ENCODE results near the gene SLC12A4. TPM values are rescaled to one million over a fixed set of nuclear protein-coding genes. Genes with fewer than 3 reads are reported as not detected.

SLC12A4 gene
- total RNA-seq, 2 experiments from 2014 or later, result 47.7 to 51.2 TPM

- Mint-ChIP-seq H3K4me1 (no peaks in the 10 kb centered on the region), H3K27me3 (no peaks in the 10 kb centered on the region), H3K9me3 (ENCODE audit: low read depth) (no peaks in the 10 kb centered on the region), H3K36me3 (no peaks in the 10 kb centered on the region), H3K27ac (no peak overlapping the region), H3K4me3 (no peak overlapping the region)
- ATAC-seq (no peak), DNase-seq (no peak)
- CTCF ChIA-PET, result interaction anchor here (1.6 to 1.7 kb wide), 2 partner anchors 18 to 85 kb away, joined by 4 to 6 read pairs; no protein-coding TSS in a partner anchor
These were observed 66.7 kb downstream of the SLC12A4 start for GRCh38 chr16:67901734-67902133.

GRCh38 chr16:67897231-67897630, 71.2 kb downstream of the SLC12A4 start:
- Mint-ChIP-seq H3K36me3 (peaks cover 2% of the 10 kb centered on the region), H3K27ac (no peak overlapping the region), H3K9me3 (ENCODE audit: low read depth) (no peaks in the 10 kb centered on the region), H3K4me1 (peaks cover 22% of the 10 kb centered on the region), H3K27me3 (no peaks in the 10 kb centered on the region), H3K4me3 (no peak overlapping the region)
- CTCF ChIA-PET, result interaction anchor here (1.2 to 2.1 kb wide), 4 partner anchors 13 to 144 kb away, joined by 3 to 7 read pairs (median 5); partner anchors contain the start of gene NRN1L
- no peak for DNase-seq
- no peak for ATAC-seq

- ATAC-seq (no peak), DNase-seq (peak; percentile 54)
- peak overlapping the region; percentile 95 for H3K4me3 Mint-ChIP-seq
- H3K4me1 Mint-ChIP-seq, result peaks cover 22% of the 10 kb centered on the region
- CTCF ChIA-PET, result interaction anchor here (0.8 to 3.5 kb wide), 6 partner anchors 10 to 77 kb away, joined by 3 to 18 read pairs (median 4); no protein-coding TSS in a partner anchor
- H3K36me3 Mint-ChIP-seq, result peaks cover 2% of the 10 kb centered on the region
- no peaks in the 10 kb centered on the region for H3K27me3 Mint-ChIP-seq
- H3K9me3 Mint-ChIP-seq (ENCODE audit: low read depth), result no peaks in the 10 kb centered on the region
- H3K27ac Mint-ChIP-seq, result peak overlapping the region; percentile 94
These were observed 74.6 kb downstream of the SLC12A4 start for GRCh38 chr16:67893743-67894399.

Other genes with a start within 250 kb of the SLC12A4 start
- 10 to 100 TPM; 15.1 to 15.8 TPM for gene GFOD2, start 249.3 kb downstream of the SLC12A4 start, total RNA-seq
- gene RANBP10, start 162.1 kb downstream of the SLC12A4 start, total RNA-seq, result 10 to 100 TPM; 21.2 to 23.7 TPM
- under 1 TPM; 0.12 to 0.45 TPM for gene TSNAXIP1, start 161.7 kb downstream of the SLC12A4 start, total RNA-seq
- gene THAP11, start 126.3 kb downstream of the SLC12A4 start, total RNA-seq, result 10 to 100 TPM; 47.9 to 52.7 TPM
- 100 to 1,000 TPM; 114 to 137 TPM for gene NUTF2, start 121.7 kb downstream of the SLC12A4 start, total RNA-seq
- 10 to 100 TPM; 61.8 to 69.3 TPM for gene CENPT, start 120.9 kb downstream of the SLC12A4 start, total RNA-seq
- 100 to 1,000 TPM; 122 to 124 TPM for gene EDC4, start 95.6 kb downstream of the SLC12A4 start, total RNA-seq
- under 1 TPM; 0.45 to 0.99 TPM for gene NRN1L, start 83.8 kb downstream of the SLC12A4 start, total RNA-seq
- gene PSKH1, start 75.4 kb downstream of the SLC12A4 start, total RNA-seq, result 10 to 100 TPM; 21.0 to 21.6 TPM
- 1 to 10 TPM; 5.0 to 6.7 TPM for gene CTRL, start 36.8 kb downstream of the SLC12A4 start, total RNA-seq
- 100 to 1,000 TPM; 250 to 296 TPM for gene PSMB10, start 31.8 kb downstream of the SLC12A4 start, total RNA-seq
- gene LCAT, start 24.5 kb downstream of the SLC12A4 start, total RNA-seq, result 10 to 100 TPM; 15.6 to 22.7 TPM
- under 1 TPM in 1 of 2 experiments, not detected in 1; 0.28 TPM for gene DPEP3, start 11.9 kb upstream of the SLC12A4 start, total RNA-seq
- 1 to 10 TPM; 4.5 to 4.7 TPM for gene DPEP2, start 30.8 kb upstream of the SLC12A4 start, total RNA-seq
- gene DPEP2NB, start 47.3 kb upstream of the SLC12A4 start, total RNA-seq, result not detected
- 10 to 100 TPM; 14.8 to 20.8 TPM for gene DDX28, start 54.6 kb upstream of the SLC12A4 start, total RNA-seq
- gene DUS2, start 54.6 kb upstream of the SLC12A4 start, total RNA-seq, result 10 to 100 TPM; 28.4 to 32.0 TPM
- gene NFATC3, start 116.7 kb upstream of the SLC12A4 start, total RNA-seq, result 100 to 1,000 TPM; 176 to 183 TPM